A204.1 (cell line): ENCODE results near the gene CRY1.
A peak's percentile ranks its signal among the peaks of the same experiment; 100 is the strongest.
"Not testable (repeated sequence)": the region's sequence is repeated elsewhere in the genome, so short reads cannot be mapped to it uniquely, and the experiment has no call there.

ENCODE experiments used
- FAIRE-seq: peaks from 2 replicates; lab custom pipeline; 2012; peaks lifted over from hg19 to GRCh38; lab: Jason Lieb, UNC

The CRY1 gene

DNA sequence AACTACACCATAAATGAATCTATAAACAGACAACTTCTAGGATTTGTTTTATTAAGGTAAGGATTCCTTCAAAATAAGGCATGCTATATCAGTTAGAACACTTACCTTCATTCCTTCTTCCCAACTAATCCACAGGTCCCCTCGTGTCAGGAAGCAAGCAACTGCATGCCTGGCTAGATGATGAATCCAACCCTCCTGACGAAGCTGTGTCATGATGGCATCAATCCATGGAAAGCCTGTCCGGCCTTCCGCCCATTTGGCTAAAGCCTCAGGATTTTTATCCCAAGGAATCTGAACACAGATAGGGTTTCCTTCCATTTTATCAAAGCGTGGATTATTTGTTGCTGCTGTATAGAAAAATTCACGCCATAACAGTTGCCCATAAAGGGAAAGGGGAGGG, 93.9 kb downstream of the CRY1 start:
- no peak for FAIRE-seq

DNA sequence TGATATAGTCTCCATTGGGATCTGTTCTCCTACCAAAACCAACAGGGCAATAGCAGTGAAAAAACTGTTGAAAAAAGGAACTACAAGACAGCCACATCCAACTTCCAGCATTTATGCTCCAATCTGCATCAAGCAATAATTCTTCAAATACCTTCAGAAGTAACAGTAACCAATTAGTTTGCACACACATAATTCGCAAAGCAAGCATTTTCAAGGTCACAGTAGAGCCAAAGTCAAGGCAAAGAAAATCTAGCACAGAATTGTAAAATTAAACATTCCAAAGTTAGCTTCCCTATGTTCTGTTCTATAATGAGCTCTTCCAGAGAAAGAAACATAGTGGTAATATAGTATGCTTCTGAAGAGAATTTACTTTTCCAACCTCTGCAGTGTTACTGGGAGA, 95.4 kb downstream of the CRY1 start:
- FAIRE-seq: no peak

DNA sequence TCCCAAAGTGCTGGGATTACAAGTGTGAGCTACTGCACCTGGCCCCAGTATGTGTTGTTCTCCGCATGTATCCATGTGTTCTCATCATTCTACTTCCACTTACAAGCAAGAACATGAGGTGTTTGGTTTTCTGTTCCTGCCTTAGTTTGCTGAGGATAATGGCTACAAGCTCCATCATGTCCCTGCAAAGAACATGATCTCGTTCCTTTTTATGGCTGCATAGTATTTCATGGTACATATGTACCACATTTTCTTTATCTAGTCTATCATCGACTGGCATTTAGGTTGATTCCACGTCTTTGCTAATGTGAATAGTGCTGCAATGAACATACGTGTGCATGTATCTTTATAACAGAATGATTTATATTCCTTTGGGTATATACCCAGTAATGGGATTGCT, 97.2 kb downstream of the CRY1 start:
- not testable (repeated sequence) for FAIRE-seq

DNA sequence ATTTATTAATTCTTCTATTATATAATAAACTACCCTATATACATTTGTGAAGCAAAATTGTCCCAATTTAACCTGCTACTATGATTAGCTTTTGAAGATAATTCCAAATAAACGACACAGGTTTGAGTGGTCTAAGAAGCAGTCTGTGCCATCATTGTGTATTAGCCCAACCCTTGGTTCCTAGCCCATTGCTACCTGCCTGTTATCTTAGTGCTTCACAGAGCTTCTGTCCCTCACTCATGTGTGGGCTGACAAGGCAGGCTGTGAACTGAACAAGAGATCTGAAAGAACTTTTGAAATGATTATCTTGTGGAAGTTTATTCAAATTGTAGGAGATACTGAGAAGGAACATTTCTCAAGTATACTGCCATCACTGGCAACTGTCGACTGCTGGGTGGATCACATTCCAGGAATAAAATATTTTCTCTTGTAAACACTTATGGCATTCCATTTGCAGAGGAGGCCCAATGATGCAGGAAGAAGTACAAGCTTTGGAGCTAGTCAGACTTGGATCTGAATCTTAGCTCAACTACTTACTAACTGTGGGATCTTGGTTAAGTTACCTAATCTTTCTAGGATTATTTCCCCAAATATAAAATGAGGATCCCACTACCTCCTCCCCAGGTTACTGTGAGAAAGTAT, 98.6 kb downstream of the CRY1 start:
- no peak for FAIRE-seq

DNA sequence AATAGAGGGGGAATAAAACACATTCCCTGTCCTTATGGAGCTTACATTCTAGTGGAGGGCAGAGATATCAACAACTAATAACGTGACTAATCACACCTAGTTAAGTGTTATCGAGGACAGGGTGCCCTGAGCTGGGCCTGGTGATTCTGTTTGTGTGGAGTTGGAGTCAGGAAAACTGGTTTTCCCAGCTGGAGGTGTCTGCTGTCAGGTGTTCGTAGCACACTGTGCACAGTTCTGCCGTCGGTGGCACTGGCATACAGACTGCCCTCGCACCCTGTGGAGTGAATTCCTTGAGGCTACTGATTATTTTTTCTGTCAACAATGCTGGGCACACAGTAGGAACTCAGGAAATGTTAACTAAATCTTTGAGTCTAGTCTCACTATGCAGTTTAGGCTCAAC, 105.5 kb downstream of the CRY1 start:
- no peak for FAIRE-seq

DNA sequence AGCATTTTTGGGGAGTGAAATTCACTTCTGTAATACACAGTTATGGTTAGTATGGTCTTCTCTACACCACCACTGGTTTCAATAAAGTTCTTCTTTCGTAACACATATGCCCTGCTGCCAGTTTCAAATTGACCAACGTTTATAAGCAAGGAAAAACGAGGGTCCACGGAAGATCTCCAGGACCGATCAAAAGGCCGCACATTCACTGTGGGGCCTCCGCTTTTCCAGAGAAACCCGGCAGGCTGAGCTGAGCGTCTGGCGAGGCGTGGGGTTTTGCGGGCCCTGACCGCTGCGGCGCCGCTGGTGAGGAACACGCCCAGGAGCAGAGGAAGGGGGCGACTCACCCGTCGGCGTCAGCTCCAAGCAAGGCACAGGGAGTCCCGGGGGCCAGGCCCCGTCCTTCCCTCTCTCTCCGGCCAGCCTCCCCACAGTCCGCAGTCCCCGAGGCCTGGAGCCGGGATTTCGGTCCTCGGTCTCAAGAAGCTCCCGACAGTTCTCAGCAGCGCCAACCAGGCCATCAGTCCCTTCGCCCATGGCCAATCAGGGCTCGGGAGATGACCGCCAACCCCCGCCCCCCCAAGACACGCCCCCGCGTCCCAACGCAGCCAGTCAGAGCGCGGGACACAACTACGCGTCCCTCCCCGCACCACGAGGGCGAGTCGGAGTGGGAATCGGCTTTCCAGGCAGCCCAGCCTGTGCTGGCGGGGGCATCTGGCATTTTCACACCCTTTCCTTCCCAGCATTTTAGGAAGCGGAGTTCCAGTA, 106.5 kb downstream of the CRY1 start, which contains the start of gene MTERF2:
MTERF2 (minus strand) TSS at position 522 of the 765 bp plus-strand sequence. CDS start 8,432 bp downstream, outside the sequence.
- peak; percentile 93 for FAIRE-seq

DNA sequence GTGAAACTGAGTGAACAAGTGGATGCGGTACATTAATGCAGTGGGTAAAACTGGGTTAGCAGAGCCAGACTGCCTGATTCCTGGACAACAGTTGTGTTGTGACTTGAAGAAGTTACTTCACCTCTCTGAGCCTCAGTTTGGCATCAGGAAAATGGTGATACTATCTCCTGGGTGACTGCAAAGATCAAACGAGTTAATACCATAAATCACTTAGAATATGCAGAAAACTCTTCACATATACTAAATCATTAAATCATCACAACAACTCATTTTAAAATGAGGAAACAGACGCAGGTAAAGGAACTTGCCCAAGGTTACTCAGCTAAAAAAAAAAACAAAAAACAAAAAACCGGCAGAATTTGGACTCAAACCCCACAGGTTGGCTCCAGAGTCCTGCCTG, 107.2 kb downstream of the CRY1 start:
- FAIRE-seq: no peak

DNA sequence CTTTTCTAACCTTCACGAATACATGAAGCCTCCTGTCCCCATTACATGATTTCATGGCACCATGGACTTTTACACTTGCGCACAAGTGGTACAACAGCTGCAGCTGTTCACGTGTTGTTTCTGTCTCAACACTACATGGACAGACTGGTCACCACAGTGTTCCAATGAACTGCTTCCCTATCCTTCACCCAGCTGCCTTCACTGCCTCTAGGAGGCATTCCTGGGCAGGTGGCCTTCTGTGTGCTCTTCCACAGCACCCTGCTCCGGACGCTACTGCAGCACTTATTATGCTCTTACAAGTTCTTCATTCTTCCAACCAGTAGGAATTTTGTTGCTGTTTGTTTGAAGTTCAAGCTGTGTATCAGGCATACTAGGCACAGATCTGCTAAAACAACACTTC, 107.9 kb downstream of the CRY1 start:
- no peak for FAIRE-seq

DNA sequence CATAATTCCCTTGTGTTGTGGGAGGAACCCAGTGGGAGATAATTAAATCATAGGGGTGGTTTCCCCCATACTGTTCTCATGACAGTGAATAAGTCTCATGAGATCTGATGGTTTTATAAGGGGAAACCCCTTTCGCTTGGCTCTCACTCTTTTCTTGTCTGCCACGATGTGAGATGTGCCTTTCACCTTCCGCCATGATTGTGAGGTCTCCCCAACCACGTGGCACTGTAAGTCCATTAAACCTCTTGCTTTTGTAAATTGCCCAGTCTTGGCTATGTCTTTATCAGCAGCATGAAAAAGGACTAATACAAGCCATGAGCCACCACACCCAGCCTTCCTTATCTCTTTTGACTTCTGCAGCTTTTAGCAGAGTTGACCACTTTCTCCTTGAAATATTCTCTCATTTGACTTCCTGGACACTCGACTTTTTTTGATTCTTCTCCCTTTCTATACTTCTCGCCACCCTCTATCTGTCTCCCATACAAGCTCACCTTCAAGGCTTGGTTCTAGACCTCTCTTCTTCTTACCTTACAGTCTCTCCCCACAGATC, 108.7 kb downstream of the CRY1 start:
- no peak for FAIRE-seq

DNA sequence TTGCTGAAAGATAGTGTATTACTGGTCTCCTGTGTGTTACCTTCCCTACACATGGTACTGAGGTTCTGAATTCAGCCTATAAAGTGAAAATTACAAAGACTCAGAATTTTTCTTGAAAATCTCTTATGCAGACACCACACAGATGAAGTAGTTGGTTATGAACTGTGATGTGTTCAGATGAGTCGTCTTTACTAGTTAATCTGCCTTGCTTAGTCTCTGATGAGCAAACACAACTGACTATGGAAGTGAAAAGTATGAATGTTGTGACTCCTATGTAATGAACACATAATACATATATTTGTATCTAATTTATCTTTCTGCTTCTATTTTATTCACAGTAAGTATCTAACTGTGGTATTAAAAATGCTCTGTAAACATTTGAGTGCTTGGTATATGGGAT, 111.1 kb downstream of the CRY1 start:
- FAIRE-seq: no peak

DNA sequence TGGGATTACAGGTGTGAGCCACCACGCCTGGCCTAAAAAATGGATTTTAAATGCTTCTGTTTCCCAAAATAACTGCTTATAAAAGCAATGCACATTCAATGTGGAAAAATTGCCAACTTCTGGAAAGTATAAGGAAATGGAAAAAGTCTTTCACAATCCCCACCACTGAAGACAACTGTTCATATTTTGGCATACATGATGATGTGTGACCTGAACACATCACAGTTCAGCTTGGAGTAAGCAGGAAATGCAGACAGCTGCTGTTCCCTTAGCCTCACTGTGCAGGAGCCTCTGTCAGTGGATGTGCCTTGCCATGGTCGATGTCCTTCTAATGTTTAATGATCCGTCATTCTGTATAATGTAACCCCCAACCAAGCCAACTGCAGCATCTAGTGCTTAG, 111.6 kb downstream of the CRY1 start:
- FAIRE-seq: no peak

DNA sequence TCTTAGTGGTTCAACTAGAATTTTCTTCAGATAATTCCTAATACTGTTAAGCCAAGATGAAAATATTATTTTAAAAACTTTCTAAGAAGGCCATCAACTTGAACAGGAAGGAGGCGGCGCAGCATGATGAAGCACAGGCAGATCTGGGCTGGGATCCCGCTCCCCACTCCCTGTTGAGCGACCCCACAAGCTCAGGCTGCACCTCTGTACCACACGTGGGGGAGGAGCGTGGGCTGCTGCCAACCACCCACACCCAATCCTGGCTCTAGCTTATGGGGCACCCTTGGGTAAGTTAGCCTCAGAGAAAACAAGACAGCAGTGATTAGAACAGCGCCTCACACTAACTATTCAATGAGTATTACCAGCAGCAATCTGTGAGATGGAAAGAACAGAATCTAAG, 112.4 kb downstream of the CRY1 start:
- FAIRE-seq: no peak

DNA sequence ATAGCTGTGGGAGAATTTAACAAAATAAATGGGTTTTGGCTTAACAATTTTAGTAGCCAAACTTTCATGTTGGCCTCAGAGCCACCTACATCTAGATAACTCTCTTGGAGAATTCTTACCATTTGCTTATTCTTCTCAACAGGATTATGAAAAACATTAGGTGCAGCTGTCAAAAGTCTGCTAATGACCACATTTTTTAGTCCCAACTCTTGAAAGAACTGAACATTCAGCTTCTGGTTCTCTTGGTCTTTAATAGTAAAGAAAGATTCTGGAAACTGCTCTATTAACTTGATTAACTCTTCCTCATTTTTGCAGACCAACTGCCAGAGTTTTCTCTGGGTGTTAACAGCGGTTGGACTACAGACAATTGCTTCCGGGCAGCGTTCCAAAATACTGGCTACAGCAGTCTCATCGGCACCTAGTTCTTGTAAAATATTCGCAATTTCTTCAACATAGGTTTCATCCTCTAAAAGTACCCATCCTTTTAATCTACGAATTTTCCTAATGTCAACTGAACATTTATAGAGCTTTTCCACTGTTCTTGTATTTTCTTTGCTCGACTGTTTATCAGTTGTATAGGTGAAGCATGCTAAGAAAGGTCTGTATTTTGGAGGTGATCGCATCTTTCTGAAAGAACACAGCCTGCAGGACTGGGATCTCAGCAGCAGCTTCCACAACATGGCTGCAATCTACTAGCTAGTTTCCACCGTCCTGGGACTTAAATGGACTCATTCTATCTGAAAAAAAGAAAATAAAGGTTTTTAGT, 115.1 kb downstream of the CRY1 start:
- FAIRE-seq: no peak

DNA sequence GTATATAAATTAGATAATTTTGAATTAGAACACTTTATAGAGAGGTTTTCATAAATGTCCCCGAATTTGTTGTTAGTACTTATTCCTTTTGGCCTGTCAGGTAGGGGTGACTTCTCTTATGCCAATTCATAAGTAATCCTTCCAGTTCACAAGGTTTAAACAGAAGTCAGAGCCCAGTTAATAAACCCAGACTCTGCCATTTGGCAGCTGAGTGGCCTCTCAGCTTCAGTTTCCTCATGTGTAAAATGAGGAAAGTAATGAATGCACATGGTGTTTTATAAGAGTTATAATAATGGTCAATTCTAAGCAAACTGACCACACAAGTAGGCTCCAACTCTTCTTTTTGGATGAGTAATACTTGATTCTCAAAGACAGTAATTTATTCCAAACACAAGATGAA, 116.7 kb downstream of the CRY1 start:
- no peak for FAIRE-seq

DNA sequence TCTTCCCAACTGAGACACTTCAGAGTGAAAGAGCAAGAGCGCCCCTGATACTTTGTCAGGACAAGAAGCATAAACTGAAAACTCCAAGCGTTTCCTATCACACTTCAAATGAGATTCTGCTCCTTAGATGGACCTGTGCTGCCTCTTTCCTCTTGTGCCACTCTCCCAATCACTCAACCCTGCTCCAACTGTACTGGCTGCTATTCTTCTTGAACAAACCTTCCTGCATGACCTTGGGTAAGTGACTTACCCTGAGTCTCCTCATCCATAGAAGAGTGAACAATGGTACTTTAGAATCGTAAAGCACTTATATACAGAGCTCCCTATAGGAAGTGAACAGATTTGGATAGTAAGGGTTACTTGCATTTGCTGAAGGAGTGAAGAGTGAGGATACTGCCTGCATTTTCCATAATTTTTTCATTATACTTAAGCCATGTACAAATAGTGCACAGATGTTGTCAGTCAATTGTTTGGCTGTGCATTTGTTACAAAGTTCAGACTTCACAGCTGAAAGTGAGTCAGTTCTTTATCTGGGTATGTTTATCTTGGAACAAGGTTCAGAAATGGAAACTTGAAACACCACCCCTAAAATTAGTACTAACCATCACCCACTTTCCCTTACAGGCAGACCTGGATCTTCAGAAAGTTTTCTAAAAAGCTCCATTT, 117.2 kb downstream of the CRY1 start:
- no peak for FAIRE-seq

DNA sequence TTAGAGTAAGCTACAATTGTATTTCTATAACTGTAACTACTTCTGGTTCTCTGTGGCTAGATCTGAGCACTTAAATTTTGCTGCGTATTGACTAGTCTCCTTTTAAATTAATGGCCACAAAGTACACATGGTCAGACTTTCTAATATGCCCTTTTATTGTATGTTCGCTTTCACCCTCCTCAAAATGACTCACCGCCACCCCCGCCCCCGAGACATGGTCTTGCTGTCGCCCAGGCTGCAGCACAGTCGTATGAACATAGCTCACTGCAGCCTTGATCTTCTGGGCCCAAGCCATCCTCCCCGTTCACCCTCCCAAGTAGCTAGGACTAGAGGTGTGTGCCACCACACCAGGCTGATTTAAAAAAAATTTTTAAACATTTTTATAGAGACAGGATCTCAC, 118.3 kb downstream of the CRY1 start:
- no peak for FAIRE-seq

DNA sequence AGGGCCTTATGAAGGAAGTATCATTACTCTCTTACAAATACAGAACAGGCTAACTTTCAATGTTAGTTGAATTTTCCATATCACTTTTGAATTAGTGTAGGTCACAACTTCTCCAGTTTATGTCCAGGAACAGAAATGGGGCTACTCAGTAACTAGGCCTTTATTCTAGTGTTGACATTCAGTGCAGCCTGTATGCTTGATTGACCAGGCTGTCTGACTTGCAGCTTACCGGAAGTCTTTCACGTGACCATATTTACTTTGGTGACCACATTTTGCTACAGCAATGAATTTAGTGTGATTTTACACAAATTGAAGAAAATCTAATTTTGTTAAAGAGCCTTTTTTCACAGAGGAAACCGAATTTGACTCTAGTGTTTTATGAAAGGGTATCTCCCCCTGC, 118.8 kb downstream of the CRY1 start:
- no peak for FAIRE-seq

DNA sequence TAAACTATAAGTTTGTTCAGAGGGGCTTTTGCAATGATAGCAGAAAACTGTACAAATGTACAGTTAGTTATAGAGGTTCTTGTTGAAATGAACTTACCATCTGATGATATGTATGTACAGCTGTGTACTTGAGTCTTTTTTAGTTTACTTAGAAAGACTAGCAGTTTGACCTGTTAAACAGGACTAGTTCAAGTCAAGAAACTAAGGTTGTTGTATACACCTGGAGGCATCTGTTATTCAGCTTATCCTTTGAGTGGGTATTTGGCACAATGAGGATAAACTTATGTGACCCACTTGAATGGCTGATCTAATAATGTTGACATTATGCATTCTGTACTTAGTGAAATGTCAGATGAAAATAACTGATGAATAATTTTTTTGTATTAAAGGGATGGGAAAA, 119.8 kb downstream of the CRY1 start:
- no peak for FAIRE-seq

DNA sequence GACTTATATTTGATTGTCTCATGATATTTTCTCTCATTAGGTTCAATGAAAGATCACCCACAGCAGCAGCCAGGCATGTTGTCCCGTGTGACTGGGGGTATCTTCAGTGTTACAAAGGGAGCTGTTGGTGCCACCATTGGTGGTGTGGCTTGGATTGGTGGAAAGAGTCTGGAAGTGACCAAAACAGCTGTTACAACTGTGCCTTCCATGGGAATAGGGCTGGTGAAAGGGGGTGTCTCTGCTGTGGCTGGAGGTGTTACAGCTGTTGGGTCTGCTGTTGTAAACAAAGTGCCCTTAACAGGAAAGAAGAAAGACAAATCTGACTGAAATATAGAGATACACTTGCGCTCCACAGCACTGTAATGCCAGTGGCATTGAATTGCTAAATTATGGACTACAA, 122.3 kb downstream of the CRY1 start:
- FAIRE-seq: no peak

DNA sequence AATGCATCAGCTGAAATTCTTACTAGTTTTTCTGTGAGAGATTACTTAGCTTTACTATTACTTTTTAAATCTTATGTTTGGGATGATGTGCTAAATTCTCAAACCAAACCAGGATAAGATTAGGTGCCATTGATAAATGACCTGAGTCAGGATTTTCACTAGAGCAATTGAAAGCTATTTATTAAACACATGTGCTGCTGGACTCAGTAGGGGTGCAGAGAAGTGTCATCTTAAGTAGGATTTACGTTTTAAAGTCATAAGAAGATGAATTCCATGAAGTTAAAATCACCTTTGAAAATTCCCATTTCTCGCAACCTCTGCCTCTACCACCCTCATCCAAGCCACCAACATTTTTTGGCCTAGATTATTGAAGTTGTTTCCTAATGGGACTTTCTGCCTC, 128.8 kb downstream of the CRY1 start:
- no peak for FAIRE-seq

DNA sequence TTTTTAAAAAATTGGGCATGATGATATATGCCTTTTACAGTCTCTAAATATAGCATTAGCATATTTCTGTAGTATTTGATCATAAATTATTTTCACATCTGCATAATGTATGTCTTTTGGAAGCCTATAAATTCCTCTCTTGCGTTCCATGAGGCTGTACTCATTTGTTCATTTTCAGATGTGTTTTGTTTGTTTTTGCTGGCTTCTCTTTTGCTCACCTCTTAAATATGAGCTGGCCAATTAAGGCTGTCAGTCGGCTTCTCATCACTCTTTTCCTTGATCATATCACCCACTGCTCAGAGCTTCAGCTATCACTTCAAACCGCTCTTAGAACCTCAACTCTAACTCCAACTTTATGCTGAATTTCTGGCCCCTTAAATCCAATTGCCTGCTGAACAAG, 131.1 kb downstream of the CRY1 start:
- FAIRE-seq: no peak

DNA sequence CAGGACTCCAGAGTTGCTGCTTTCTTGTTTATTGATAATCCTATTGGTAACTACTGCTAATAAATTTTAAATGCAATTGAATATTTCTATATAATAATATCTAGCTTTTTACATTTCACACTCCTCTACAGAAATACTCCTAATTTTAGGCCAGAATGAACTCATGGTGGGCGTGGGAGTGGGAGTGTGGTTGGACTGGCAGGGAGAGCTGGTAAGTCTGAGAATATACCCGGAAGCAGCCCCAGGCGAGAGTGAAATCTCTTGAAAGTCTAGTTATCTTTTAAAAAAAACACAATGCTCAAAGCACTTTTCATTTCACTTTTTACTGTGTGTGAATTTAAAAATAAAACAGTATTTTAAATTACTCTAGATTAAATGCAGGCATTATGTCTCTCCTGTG, 132.9 kb downstream of the CRY1 start:
- no peak for FAIRE-seq

DNA sequence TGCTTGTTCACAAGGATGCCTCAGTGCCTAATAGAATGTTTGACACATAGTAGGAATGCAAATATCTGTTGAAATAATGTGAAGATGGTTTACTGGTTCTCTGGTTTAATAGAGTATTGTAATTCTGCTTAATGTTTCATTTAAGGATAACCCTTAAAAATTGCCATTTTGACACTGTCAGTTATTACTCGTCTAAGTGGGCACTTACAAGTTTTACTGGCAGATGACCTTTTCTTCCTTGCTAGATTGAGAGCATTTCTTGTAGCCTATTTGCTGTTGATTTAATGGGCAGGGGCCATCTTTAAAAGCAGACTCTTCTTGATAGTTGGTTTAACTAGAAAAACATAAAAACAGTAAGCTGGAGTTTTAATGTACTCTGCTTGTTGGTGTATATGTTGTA, 135.8 kb downstream of the CRY1 start:
- no peak for FAIRE-seq
